HG03469 (cell line): Measurements from ENCODE around the gene VSIG8.

Experiments
- ATAC-seq: cut with Tn5 transposase; IDR thresholded peaks from one replicate; pipeline ENCODE4 v1.9.1; 2021; ENCODE audit warnings: mild to moderate bottlenecking, moderate library complexity, moderate number of reproducible peaks; ENCODE audit not compliant: unreplicated experiment

The VSIG8 gene

DNA sequence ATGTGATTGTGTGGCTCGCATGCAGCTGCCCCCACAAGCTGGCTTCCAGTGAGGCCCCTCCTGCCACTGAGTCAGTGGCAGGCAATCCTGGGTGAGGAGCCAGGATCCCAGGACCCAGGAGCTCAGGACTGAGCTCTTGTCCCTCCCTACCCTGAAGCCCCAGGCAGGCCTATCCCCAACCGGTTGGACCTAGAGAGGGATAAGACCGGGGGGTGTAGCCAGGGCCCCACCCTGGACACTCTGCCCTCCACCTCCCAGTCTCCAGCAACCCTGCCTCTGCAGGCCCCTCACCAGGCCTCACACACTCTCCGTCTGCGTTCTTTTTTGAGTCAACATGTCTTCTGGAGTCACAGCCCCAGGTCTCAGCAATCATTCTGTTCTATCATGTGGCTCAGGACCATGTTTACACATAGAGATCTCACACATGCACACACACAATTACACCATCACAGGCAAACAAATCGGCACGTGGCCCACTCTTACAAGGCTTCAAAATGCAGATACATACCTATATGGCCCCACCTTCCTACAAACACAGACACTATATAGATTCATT, 2.6 kb downstream of the VSIG8 start:
- no peak for ATAC-seq

DNA sequence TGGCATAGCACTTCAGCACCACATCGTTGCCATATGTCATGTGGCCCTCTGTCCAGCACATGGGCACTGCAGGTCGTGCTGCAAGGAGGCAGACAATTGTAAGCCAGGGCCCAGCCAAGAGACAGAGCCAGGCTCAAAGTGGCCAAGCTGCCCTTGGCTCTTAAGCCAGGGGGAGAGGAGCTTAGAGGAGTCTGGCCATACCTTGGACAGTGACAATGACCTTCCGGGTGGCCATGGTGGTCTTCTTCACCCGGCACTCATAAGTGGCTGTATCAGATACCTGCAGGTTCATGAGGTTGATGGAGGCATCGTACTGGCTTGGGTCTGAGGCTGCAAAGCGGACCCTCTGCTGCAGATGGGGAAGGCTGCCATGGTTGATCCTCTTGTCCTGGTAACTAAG, 4.6 kb downstream of the VSIG8 start:
- ATAC-seq, result no peak

DNA sequence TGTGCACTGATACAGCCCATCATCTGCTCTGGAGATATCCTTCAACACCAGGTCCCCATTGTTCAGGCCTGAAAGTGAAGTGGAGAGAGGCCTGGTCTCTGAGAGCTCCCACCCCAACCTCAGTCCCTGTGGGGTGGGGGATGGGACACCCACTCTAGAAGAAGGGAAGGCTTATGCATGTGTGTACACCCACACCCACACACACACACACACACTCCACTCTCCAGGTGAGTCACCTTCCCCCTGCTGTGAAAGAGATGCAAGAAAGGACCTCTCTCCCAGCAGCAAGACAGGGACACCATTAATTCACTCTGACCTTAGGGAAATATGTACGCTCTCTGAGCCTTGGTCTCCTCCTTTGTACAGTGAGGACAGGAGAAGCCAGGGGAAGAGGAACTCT, 5.9 kb downstream of the VSIG8 start:
- ATAC-seq, result no peak

DNA sequence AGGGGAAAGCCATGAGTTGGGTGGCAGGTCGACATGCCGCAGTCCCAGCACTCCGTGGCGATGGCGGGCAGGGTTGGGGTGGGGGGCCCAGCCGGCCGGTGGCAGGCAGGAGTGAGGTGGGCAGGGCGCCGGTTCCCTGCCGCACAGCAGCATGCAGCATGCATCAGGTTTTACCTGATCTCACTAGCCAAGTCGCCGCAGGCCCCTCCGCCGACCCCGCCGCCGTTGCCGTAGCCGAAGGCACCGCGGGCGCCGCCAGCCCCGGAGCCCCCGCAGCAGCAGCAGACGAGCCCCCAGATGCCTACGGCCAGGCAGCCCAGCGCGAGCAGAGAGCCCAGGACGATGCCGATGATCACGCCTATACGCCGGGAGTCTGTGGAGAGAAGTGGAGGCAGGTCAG, 6.7 kb downstream of the VSIG8 start:
- ATAC-seq, result no peak

DNA sequence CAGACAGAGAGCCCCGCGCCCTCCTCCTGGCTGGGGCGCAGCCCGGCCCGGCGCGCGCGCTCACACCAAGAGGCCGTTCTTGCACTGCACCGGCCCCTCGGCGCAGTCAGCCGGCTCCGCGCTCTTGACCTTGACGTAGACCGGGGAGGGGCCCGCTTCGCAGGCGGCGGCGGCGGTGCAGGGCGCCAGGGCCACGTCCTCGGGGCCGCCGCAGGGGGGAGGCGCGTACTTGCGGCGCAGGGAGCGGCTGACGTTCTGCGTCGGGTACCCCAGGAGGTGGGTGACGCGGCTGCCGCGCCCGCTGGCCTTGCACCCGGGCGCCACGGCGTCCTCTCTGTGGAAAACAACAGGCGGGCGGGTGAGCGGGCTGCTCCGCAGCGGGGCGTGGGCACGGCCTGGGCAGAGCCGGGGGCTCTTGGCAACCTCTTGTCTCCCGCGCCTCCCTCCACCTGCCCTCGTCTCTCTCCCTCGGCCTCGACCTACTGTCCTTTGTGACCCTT, 7.7 kb downstream of the VSIG8 start:
- peak; percentile 60 for ATAC-seq

DNA sequence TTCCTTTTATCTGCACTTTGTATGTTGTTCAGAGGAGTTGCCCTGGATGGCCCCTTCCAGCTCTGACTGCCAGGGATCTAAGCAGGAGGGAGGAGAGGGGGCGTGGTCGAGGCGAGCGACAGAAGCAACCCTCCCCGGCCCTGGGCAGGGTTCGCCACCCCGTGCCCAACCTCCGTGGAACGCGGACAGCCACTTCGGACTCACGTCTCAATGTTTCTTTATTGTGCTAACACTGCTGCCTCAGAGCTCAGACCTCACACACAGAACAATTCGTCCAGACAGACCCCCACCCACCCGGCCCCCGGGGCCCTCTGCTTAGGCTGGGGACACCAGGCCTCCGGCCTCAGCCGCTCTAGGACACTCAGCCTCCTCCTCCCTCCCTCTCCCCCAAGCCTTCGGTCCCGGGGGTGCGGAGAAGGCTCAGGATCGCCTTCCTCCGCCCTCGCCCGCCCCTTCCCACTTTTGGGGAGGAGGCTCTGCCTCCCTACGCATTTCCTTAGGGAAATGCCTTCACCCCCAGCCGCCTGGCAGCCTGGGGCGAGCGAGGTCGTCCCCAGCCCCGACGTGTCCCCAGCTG, 8.3 kb downstream of the VSIG8 start:
- no peak for ATAC-seq

DNA sequence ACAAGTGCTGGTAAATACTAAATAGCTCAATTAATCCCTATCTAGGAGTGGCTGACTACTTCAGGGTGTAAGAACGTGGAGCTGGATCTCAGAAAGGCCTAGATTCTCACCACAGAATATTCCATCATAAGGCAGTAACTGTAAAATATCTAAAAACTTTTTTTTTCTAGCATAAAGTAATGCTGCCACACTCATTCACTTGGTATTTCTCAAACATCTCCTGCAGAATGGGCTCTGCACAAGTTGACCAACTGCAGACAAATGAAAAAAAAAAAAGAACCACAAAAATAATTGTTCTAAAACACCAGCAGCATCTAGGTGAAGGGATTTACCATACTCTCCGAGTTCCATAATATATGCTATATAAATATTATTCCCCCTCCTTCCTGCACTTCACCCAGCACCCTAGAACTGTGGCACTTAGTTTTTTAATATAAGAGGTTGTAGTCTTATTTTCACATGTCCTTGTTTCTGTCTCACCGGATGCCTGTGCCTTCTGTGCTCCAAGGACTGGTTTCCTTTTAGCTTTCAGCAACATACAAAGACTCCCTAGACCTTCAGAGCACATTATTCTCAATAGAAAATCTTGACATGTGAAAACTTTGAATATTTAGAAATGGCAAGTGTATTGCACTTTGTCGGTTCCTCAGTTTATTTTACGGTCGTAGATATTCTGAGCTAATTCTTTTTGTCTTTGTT, 8.9 kb downstream of the VSIG8 start:
- no peak for ATAC-seq

DNA sequence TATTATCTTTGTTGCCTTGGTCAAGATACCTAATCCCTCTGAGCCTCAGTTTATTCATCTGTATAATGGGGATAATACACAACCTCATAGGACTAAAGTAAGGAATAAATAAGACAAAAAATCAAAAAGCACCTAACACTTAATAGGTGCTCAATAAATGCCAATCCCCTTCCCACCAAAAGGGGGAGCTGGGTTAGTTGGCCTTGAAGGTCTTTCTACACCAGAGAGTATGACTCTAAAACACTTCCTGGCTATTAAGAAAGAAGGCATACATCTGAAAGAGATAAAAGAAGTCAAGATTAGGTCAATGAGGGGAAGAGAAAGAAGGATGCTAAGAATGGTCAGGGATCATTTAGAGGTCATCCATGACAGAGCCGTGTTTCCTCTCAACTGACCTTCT, 11.1 kb downstream of the VSIG8 start:
- no peak for ATAC-seq

DNA sequence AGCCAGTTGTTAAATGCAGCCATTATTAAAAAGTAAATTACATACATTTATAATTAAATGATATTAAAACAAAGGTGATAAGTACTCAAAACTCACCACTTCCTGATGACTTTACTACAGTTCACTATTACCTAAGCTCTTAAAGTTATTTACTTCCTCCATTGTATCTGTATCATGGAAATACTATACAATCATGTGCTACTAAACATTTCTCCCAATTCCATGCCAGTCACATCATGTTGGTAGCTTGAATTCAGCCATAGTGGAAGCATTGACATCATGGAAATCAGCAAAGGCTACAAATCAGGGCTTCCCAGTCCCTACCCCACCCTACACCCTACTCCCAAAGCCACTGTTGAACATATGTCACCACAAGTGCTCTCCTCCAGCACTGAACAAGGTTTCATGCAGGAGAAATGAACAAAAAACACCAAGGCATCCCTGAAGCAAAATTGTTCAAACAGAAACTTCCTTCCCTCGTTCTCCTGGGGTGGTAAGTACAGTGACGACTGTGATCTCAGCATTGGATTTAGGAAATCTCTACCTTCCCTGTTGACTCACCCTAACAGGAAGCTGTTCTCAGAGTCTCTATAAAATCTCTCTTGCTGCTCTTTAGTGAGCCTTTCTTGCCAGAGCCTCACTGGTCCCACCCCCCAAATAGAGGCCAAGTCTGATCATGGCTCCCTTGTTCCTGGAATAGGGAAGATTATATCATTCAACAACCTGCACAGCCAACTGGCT, 12.7 kb downstream of the VSIG8 start:
- no peak for ATAC-seq

DNA sequence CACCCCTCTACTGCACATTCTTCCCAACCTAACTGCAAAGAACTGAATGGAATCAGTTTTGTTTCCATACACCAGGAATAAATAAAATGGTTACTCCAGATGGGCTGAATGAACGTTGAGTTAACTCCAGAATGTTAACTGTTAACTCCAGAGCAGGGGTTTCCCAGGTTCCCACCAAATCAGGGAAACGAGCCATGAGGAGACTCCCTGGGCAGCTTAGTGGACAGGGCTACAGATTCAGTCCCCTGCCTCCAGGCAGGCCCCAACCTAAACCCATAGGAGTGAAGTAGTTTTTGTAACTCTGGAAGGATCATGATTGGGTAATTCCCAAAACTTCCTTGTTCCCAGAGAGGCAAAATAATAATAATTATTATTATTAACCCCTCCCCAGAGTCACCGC, 14.1 kb downstream of the VSIG8 start:
- ATAC-seq, result no peak

DNA sequence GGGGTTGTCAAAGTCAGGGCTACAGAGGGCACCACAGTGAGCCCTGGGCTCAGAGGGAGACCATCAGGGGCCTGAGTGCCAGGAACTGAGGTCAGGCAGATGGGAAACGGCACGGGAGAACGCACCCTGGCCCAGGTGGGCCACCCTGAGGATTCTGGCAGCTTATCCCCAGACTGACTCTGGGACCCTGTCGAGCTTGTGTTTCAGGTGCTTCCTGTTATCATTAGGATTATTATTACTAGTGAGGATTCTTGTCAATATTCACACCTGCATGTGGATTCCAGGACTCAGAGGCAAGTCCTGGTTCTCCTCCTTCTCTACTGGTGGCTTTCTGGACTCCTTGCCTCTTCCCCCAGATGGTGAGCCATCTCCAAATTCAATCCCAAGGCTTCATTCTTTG, 15.2 kb downstream of the VSIG8 start:
- no peak for ATAC-seq

DNA sequence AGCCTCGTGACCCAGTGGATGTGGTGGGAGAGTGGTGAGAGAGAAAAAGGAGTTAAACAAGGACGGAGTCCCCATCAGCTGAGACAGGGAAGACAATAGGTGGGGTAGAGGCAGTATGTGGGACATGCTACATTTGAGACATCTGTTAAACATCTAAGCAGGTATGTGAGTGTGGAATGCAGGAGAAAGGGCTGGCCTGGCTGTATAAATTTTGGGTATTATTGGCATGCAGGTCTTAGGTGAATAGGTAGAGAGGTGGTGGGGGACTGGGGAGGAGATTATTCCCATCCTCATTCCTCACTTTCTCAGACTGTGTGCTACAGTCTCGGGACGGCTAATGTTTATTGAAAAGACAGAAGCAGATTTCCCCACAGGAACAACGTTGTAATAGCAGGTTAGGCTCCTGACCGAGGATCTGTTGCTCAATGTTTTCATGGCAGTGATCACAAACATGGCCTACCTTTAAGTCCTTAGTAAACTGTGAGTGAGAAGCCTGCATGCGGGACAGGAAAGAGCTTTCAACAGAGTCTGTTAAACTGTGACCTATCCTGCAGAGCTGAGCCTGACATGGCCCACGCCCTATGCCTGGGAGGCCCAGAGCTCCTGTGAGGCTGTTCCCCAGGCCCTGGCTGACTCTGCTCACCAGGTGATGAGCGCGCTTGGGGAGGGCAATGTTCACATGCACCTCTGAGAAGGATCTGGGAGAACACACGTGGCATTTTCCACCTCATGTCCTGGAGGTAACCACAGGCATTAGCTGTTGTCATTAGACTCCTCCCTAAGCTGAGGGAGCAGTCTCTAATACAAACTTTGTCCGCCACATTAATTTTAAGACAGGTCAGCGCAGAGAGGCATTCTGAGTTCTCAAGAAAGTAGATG, 16.5 kb downstream of the VSIG8 start:
- no peak for ATAC-seq

DNA sequence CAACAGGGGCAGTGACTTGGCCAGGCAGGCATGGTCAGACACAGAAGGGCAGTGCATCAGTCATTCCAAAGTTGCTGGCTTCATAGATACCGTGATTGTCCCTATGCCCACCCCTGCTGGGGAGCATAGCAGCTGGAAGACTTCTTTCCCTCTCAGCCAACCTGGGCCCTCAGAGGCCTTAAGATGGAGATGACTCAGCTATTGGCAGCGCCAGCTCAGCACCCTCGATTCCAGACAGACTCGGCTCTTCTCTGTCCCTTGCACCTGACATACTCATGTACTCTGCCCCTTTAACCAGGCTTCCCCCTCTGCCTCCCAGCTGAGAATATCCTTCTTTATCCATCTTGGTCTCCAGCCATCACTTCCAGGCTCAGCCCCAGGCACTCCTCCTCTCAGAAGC, 19.0 kb downstream of the VSIG8 start:
- ATAC-seq, result no peak

DNA sequence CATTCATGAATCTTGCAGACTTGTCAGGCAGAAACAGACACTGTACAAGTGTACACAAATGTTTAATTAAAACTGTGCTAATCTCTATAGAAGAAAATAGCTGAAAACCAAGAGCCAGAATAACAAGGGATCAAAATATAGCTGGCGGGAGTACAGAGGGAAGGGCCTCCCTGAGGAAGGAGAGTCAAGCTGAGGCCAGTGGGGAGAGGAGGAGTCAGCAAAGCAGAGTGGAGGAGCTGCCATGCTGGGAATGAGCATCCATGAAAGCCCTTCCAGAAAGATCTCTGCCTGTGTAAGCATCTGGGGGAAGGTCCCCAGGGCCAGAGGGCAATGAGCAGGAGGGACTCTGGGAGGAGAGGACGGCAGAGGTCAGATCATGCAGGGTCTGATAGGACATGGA, 20.7 kb downstream of the VSIG8 start:
- no peak for ATAC-seq

DNA sequence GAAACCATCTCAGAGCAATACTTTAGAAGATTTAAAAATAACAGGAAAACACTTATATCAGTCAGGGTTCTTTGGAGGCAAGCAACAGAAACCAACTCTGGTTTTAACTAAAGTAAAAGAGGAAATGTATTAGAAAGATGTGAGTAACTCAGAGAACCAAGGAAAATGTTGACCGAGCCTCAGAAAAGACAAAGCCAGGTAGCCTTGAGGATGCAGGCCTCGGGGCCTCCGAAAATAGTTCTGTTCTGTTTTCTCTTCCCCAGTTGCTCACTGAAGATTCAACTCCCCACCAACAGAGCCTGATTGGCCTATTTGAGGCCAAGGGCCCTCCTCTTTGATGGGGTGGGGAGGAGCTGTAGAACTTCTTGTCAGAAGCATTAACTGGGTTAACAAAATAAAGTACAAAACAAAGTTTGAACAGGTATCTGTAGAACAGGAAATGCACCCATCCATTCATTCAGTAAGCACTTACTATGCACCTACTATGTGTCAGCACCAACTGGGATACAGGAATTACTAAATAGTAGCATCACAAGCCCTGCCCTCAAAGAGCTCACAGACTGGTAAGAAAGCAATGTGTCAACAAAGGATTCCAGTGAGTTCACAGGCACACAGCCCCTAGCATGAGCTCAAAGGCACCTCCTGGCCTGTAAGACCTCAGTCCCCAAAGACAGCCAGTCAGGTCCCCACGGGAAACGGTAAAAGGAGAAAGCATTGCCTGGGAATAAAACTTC, 23.2 kb downstream of the VSIG8 start:
- ATAC-seq, result no peak

DNA sequence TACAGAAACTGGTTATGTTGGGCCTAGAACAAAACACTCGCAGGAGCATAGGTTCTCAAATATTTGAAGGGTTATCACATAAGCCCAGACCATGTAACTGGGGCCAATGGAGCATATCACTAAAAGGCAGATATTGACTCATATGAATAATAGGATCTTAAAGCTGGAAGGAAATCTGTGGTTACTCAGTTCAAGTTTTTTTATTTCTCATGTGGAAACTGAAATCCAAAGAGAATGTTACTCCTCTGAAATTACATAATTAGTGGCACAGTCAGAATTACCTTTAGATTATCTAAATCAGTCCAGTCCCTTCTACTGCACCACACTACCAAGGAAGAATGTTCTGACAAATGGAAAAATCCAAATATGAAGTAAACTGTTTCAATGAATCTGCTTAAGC, 23.7 kb downstream of the VSIG8 start:
- peak; percentile 57 for ATAC-seq

DNA sequence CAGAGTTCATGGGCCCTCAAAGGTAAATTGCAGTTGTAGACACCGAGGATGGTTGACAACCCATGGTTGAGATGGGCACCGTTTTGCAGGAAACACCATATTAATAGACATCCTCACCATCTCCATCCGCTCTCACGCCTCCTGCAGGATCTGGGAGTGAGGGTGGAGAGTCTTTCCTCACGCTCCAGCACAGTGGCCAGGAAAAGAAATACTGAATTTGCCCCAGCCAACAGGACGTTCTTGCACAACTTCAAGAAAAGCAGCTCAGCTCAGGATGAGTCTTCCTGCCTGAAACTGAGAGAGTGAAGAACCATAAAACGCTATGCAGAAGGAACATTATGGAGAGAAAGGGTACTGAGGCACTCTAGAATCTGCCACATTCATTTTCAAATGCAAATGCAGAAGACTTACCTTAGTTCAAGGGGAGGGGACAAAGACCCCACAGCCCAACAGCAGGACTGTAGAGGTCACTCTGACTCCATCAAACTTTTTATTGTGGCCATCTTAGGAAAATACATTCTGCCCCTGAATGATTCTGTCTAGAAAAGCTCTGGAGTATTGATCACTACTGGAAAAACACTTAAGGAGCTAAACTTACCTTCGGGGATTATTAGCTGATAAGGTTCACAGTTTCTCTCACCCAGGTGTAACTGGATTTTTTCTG, 26.5 kb downstream of the VSIG8 start:
- no peak for ATAC-seq

DNA sequence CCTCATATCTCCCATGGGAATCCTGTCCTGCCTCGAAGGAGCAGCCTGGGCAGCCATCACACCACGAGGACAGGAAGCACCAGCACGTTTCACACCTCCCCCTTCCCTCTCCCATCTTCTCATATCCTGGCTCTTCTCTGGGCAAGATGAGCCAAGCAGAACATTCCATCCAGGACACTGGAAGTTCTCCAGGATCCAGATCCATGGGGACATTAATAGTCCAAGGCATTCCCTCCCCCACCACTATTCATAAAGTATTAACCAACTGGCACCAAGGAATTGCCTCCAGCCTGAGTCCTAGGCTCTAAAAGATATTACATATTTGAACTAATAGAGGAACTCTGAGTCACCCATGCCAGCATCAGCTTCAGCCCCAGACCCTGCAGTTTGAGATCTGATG, 27.1 kb downstream of the VSIG8 start:
- no peak for ATAC-seq

DNA sequence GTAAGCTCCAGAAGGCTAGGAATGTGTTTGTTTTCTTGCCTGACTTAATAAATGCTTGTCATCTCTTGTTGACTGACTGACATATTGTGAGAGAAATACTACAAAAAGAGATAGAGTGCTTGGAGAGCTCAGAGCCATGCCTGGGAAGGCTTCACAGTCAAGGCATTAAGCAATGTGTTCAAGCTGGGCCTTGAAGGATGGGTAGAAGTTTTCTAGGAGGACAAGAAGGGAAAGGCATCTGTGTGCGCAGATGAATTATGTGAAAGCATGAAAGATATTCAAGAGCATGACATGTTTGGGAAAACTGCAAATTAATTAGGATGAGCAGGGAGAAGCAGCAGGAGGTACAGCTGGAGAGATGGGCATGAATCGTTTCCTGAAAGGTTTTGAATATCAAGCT, 30.1 kb downstream of the VSIG8 start:
- no peak for ATAC-seq
